WTC11 (cell line): Measurements from ENCODE around the gene LRRC41. TPM values are rescaled to one million over a fixed set of nuclear protein-coding genes. Genes with fewer than 3 reads are reported as not detected.

Experiments
- FOXP4 ChIP-seq: sonication (generic); formaldehyde crosslinking; IDR thresholded peaks from 2 replicates; pipeline ENCODE4 v1.8.0; 2022; ENCODE audit warnings: mild to moderate bottlenecking, missing genetic modification reagents
- JAZF1 ChIP-seq: fragments of 250-450 bp; sonication (Bioruptor Pico); IDR thresholded peaks from 2 replicates; pipeline ENCODE4 v1.9.0; 2021; ENCODE audit warnings: moderate library complexity, mild to moderate bottlenecking, inconsistent platforms
- NFYB ChIP-seq: sonication (generic); formaldehyde crosslinking; conservative IDR thresholded peaks from 2 replicates; pipeline ENCODE4 v1.8.0; 2022; ENCODE audit warnings: low read depth, missing genetic modification reagents
- PRDM15 ChIP-seq: sonication (generic); formaldehyde crosslinking; IDR thresholded peaks from 2 replicates; pipeline ENCODE4 v1.8.0; 2022; ENCODE audit warnings: missing genetic modification reagents
- PREB ChIP-seq: sonication (generic); formaldehyde crosslinking; IDR thresholded peaks from 2 replicates; pipeline ENCODE4 v1.8.1; 2022; ENCODE audit warnings: mild to moderate bottlenecking, missing genetic modification reagents, moderate library complexity, borderline replicate concordance
- SOX15 ChIP-seq: fragments of 250-450 bp; sonication (Bioruptor Pico); IDR thresholded peaks from 2 replicates; pipeline ENCODE4 v1.9.0; 2021; ENCODE audit warnings: mild to moderate bottlenecking
- TEAD1 ChIP-seq: sonication (generic); formaldehyde crosslinking; IDR thresholded peaks from 2 replicates; pipeline ENCODE4 v1.8.0; 2022; ENCODE audit warnings: mild to moderate bottlenecking, missing genetic modification reagents
- TEAD4 ChIP-seq: sonication (generic); formaldehyde crosslinking; IDR thresholded peaks from 2 replicates; pipeline ENCODE4 v1.8.0; 2022; ENCODE audit warnings: mild to moderate bottlenecking, missing genetic modification reagents
- ZNF232 ChIP-seq: sonication (generic); formaldehyde crosslinking; IDR thresholded peaks from 2 replicates; pipeline ENCODE4 v1.8.0; 2022; ENCODE audit warnings: mild to moderate bottlenecking, missing genetic modification reagents
- ZNF263 ChIP-seq: sonication (generic); formaldehyde crosslinking; IDR thresholded peaks from 2 replicates; pipeline ENCODE4 v1.8.1; 2022; ENCODE audit warnings: low read depth, mild to moderate bottlenecking, moderate library complexity, missing genetic modification reagents
- ZNF281 ChIP-seq: sonication (generic); formaldehyde crosslinking; IDR thresholded peaks from 2 replicates; pipeline ENCODE4 v1.8.0; 2023; ENCODE audit warnings: mild to moderate bottlenecking, missing genetic modification reagents
- ZNF396 ChIP-seq: fragments of 250-450 bp; sonication (Bioruptor Pico); IDR thresholded peaks from 2 replicates; pipeline ENCODE4 v1.8.0; 2021; ENCODE audit warnings: mild to moderate bottlenecking, moderate library complexity, borderline replicate concordance
- ZNF416 ChIP-seq: fragments of 250-450 bp; sonication (Bioruptor Pico); IDR thresholded peaks from 2 replicates; pipeline ENCODE4 v1.9.0; 2021; ENCODE audit warnings: mild to moderate bottlenecking, inconsistent platforms
- ZNF423 ChIP-seq: fragments of 250-450 bp; sonication (Bioruptor Pico); IDR thresholded peaks from 2 replicates; pipeline ENCODE4 v2.1.2; 2022; ENCODE audit warnings: mild to moderate bottlenecking, moderate library complexity
- ZNF425 ChIP-seq: fragments of 250-450 bp; sonication (Bioruptor Pico); conservative IDR thresholded peaks from 2 replicates; pipeline ENCODE4 v1.9.0; 2021; ENCODE audit warnings: mild to moderate bottlenecking
- total RNA-seq: library from RNA; stranded (reverse); gene quantifications from 3 replicates; pipeline ENCODE4 v1.2.3, GENCODE V29; 2021
- TF ChIP-seq, protein P1 (sequence below): fragments of 250-450 bp; sonication (Bioruptor Pico); IDR thresholded peaks from 2 replicates; pipeline ENCODE4 v1.9.0; 2021; ENCODE audit warnings: mild to moderate bottlenecking
- TF ChIP-seq, protein P2 (sequence below): sonication (generic); formaldehyde crosslinking; IDR thresholded peaks from 2 replicates; pipeline ENCODE4 v1.8.0; 2022; ENCODE audit warnings: mild to moderate bottlenecking, missing genetic modification reagents

The LRRC41 gene
- total RNA-seq, 1 experiment from 2014 or later, result 46.0 TPM

GRCh38 chr1:46246548-46247435 is 56.6 kb downstream of the LRRC41 start (continued):
- TF ChIP-seq, protein P1, sequence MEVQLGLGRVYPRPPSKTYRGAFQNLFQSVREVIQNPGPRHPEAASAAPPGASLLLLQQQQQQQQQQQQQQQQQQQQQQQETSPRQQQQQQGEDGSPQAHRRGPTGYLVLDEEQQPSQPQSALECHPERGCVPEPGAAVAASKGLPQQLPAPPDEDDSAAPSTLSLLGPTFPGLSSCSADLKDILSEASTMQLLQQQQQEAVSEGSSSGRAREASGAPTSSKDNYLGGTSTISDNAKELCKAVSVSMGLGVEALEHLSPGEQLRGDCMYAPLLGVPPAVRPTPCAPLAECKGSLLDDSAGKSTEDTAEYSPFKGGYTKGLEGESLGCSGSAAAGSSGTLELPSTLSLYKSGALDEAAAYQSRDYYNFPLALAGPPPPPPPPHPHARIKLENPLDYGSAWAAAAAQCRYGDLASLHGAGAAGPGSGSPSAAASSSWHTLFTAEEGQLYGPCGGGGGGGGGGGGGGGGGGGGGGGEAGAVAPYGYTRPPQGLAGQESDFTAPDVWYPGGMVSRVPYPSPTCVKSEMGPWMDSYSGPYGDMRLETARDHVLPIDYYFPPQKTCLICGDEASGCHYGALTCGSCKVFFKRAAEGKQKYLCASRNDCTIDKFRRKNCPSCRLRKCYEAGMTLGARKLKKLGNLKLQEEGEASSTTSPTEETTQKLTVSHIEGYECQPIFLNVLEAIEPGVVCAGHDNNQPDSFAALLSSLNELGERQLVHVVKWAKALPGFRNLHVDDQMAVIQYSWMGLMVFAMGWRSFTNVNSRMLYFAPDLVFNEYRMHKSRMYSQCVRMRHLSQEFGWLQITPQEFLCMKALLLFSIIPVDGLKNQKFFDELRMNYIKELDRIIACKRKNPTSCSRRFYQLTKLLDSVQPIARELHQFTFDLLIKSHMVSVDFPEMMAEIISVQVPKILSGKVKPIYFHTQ (CRISPR knock-in tag), result no peak
- TF ChIP-seq NFYB (CRISPR knock-in tag) (no peak), ZNF425 (CRISPR knock-in tag) (no peak), ZNF263 (CRISPR knock-in tag) (no peak), SOX15 (no peak), ZNF423 (CRISPR knock-in tag) (no peak), TEAD1 (CRISPR knock-in tag) (no peak; the same call in 1 of the 2 replicates), TEAD4 (CRISPR knock-in tag) (no peak), PREB (CRISPR knock-in tag) (no peak), PRDM15 (CRISPR knock-in tag) (peak; percentile 97), FOXP4 (CRISPR knock-in tag) (no peak), ZNF396 (CRISPR knock-in tag) (no peak), ZNF416 (CRISPR knock-in tag) (no peak), ZNF232 (CRISPR knock-in tag) (peak; percentile 9; the same call in 1 of the 2 replicates), ZNF281 (0 out of 2 replicates have a peak, but pooled peaks have one; percentile 21), JAZF1 (CRISPR knock-in tag) (no peak)
- TF ChIP-seq, protein P2, sequence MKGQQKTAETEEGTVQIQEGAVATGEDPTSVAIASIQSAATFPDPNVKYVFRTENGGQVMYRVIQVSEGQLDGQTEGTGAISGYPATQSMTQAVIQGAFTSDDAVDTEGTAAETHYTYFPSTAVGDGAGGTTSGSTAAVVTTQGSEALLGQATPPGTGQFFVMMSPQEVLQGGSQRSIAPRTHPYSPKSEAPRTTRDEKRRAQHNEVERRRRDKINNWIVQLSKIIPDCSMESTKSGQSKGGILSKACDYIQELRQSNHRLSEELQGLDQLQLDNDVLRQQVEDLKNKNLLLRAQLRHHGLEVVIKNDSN (CRISPR knock-in tag), result peak; percentile 16; the same call in 1 of the 2 replicates
